NCI-H187 (cell line): ENCODE data around the gene ATP1A4.

Experiments
- DNase-seq, 2 experiments: peaks; one replicate each; lab custom pipeline; 2025; lab: John Stamatoyannopoulos, UW

ATP1A4 gene

DNA sequence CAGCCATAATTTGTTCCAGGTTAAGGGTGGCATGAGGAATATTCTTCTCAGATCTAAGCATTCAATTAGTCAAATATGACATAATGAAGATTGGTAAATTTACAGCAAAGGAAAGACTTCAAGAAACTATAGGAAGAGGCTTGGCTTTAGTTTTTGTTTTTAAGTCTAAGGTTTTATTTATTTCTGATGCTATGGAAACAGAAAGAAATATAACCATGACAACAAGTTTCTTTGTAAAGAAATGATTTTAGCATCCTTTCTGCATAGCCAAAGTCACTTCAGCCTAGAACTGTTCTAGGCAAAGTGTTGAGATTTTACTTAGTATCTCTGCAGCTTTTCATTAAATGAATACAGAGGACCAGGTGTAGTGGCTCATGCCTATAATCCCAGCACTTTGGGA lies 81.5 kb downstream of the ATP1A4 start:
- no peak for DNase-seq
